Fibroblast of skin of scalp (primary cell): ENCODE results near the gene TMEM30A. TPM values are rescaled to one million over a fixed set of nuclear protein-coding genes. Genes with fewer than 3 reads are reported as not detected.

Experiments used
- DNase-seq: peaks from one replicate; pipeline ENCODE4 v3.0.0-alpha.2; 2013
- polyA plus RNA-seq, 2 experiments: library from polyadenylated mRNA; unstranded; fragments of 120-200 nt; gene quantifications; one replicate each; pipeline ENCODE4 v1.2.1, GENCODE V29; 2013; ENCODE audit not compliant: insufficient read length in 2 of 2

Gene TMEM30A
- polyA plus RNA-seq (2013, experiment 1 of 2; ENCODE audit: insufficient read length): 101 TPM
- polyA plus RNA-seq (2013, experiment 2 of 2; ENCODE audit: insufficient read length): 103 TPM

DNA sequence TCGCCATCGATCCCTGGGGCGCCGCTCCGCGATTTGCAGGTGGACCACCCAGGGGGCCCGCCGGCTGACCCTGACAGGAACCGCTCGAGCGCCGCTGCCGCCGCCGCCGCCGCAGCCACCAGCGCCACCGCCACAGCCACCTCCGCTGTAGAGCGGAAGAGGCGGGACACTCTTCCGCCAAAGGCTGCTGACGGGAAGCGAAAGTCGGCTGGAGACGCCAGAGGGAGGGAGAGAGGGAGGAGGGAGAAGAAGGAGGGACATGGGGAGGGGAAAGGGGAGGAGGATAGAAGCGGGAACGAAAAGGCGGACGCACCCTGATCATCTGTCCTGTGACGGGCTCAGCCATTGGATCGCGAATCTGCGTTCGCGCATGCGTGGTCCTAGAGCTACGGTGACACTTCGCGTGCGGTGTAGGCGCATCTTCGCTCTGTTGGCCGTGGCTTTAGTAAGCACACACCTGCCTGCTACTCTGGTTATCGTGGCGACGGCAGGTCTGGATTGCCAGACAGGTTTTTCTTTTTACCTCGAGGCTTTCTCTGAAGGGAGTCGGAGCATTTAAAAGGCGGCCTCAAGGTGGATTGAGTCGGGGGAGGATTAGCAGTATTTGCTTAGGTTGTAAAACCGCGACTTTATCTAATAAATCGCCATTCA lies at the start of gene TMEM30A:
TSS of gene TMEM30A (minus strand) at position 161 of the 651 bp plus-strand sequence. CDS start at position 7, 154 bp downstream.
- DNase-seq: peak; percentile 99

DNA sequence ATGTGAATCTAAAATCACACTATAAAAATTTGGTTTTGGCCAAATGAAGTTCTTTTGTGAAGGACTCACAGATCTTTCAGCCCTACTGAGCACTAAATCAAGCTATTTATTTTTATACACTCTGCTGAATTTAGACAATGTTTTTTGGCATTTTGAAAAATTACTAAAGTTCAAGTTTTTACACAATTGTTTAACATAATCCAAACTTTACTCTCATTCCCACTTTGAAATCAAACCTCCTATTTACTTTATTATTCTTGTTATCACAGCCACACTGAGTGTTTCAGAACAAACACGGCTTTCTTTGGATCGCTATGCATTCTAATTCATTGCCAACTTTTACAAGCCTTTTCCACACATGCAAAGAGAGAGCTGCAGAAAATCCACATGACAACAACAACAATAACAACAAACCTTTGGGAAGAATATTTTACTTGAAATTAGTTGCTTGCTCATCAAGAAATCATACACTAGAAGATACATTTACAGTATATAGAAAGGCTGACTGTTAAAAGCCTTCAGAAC lies 49.1 kb upstream of the TMEM30A start:
- DNase-seq: no peak

GRCh38 chr6:75331151-75331550 lies 46.6 kb upstream of the TMEM30A start:
- DNase-seq: peak; percentile 94

DNA sequence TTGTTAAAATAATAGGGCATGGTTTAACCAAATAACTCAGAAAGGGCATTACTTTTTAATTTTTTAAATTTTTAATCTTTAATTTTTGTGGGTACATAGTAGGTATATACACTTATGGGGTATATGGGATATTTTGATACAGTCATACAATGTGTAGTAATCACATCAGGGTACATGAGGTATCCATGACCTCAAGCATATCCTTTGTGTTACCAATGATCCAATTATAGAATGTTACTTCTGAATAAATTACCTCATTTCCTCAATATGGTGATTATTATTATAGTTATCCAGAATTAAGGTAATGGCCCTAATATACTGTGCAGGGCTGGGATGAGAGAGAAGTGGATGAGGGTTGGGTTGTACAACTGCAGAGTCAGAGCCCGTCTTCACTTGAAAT lies 45.1 kb upstream of the TMEM30A start:
- no peak for DNase-seq

DNA sequence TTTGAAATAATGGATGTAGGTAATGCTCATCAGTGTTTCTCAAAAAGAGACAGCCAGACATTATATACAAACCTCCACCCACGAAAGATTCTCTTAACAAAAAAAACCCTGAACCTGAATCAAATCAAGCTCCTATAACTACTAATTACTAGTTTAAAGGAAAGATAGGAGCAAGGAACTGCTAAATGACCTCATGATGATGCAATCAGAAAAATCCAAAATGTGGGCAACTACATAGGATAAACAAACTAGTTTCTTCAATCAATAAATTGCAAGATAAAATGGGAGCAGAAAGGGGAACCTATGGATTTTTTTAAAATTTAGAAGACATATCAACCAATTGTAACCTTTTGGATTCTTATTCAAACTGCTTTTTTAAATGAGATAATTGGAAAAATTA lies 43.2 kb upstream of the TMEM30A start:
- no peak for DNase-seq

- DNase-seq: no peak
These were observed 42.1 kb upstream of the TMEM30A start for GRCh38 chr6:75326557-75327258.

- DNase-seq: no peak
These were observed 34.3 kb upstream of the TMEM30A start for GRCh38 chr6:75318900-75319299.

DNA sequence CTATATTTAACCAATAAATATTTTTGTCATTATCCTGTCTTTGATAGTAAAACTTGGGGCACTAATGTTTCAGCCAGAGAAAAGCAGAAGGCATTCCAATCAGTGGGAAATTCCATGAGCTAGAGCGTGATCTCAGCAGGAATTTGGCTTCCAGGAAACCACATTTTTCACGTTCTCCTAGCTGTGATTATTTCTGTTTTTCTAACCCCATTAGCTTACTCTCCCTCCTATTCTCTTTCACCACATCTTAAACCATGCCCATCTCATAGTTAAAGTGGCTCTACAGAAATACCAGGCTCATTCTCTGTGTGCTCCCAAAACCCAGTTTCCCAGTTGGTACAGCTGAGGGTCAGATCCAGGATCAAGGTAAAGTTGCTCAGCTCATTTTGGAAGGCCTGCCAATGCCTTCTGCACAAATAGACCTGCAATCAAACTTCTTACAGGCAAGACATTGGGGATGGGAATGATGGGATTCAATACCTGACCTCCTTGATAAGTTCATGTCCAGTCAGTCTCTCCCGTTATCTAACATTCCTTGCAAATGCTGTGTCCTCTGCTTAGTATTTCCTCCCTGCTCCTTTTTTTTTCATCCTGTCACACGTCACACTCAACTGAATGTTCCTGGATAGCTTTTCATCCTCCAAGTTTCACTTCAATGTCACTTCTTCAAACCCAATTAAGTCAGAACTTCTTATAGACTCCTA lies 33.1 kb upstream of the TMEM30A start:
- DNase-seq: peak; percentile 90

DNA sequence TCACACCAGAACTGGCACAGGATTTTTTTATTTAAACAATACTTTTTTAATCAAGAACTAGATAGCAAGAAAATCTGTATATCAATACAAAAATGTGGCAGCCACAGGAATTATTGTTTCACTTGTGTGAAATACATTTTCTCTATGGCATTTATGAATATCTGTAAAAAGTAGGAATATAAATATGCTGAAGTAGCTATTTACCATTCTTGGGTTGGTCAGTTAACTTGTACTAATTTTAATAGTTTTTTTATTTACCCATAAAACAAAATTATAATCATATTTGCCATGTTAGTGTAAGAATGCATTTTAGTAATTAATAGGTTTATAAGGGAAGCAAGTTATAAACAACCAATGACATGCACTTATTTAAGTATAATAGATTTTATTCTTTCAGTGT lies 31.4 kb upstream of the TMEM30A start:
- no peak for DNase-seq

DNA sequence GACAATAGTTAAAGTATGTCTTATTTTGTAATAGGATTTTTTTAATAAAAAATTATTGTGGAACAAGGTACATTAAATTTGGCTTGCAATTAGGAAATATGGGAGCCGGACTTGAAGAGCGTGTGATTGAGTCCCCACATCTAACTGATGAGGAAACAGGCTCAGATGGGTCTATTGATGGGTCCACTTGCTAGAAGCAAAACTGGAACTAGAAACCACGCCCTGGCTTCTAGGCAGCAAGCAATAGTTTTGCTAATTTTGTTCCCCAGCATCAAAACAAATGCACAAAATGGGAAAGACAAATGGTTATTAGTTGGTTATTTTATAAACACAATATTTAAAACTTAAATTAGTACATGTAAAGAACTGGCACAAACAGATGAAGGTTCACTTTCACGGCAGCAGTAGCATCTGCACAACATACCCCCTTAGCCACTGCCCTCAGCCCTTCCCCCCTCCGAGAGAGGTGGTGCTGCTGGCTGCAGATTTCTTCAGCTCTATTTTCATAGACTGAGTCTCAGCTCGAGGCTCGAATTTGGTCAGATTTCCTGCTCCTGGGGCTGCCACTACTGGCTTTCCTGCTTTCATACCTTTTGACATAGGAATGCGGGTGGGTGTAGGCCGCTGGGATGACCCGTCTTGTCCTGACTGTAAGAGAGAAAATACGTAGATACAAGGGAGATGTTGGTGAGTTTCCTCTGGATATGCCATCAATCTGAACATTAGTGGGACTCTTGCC lies 23.8 kb upstream of the TMEM30A start:
- no peak for DNase-seq

GRCh38 chr6:75307364-75308004 lies 22.9 kb upstream of the TMEM30A start:
- no peak for DNase-seq

DNA sequence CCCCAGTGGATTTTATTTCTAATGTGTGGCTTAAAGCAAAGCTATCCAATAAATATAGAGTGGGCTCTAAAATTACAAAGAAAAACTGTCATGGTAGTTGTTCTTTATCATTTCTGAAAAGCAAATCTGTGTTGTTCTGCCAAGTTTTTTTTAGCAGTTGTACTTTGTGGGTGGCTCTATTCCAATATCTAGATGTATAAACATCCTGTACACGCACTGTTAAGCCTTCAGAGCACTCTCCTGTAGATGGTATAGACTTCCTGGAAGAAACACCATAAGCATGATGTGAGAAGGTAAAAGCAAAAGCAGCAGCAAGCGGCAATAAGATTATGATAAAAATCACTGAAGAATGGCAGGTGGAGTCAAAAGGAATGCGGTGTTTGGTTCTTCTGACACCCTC lies 21.5 kb upstream of the TMEM30A start:
- no peak for DNase-seq

GRCh38 chr6:75305573-75305972 lies 21.0 kb upstream of the TMEM30A start:
- DNase-seq: no peak

DNA sequence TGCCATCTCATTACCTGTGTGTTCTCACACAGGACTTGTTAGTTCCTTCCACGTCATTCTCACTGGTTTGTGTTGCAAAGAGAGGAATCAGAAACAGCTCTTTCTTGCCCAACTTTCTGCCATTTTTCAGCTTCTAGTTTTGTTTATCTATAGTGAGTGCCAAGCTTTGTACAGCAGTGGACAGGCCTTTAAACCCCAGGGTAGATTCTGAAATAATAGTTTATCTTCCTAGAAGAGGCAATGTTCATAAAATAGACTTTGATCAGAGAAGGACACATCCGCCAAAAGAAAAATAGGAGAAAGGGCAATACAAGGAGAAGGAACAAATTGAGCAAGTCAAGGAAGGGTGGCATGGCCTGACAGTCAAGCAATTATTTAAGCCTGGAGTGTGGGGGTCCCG lies 17.7 kb upstream of the TMEM30A start:
- DNase-seq: no peak

GRCh38 chr6:75301537-75301936 lies 16.9 kb upstream of the TMEM30A start:
- DNase-seq: no peak

DNA sequence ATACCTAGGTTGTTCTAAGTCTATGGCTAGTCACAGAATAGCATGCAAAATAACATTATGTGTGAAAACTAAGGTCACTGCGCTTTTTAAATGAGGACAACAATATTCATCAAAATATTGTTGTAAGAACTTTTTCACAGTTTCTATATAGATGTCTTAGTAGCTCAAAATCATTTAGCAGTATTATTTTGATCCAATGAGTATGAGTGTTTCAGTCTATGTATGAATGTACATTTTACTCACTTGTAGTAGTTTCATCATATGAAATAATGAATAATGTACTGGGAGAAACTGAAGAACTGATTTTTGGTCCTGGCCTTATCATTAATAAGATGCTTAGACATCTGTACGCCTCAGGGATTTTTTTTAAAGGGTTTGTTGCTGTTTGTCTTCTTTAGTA lies 16.5 kb upstream of the TMEM30A start:
- DNase-seq: no peak

- DNase-seq: no peak
These were observed 15.9 kb upstream of the TMEM30A start for GRCh38 chr6:75300531-75300855.

- peak; percentile 68 for DNase-seq
These were observed 15.4 kb upstream of the TMEM30A start for GRCh38 chr6:75299801-75300530.

DNA sequence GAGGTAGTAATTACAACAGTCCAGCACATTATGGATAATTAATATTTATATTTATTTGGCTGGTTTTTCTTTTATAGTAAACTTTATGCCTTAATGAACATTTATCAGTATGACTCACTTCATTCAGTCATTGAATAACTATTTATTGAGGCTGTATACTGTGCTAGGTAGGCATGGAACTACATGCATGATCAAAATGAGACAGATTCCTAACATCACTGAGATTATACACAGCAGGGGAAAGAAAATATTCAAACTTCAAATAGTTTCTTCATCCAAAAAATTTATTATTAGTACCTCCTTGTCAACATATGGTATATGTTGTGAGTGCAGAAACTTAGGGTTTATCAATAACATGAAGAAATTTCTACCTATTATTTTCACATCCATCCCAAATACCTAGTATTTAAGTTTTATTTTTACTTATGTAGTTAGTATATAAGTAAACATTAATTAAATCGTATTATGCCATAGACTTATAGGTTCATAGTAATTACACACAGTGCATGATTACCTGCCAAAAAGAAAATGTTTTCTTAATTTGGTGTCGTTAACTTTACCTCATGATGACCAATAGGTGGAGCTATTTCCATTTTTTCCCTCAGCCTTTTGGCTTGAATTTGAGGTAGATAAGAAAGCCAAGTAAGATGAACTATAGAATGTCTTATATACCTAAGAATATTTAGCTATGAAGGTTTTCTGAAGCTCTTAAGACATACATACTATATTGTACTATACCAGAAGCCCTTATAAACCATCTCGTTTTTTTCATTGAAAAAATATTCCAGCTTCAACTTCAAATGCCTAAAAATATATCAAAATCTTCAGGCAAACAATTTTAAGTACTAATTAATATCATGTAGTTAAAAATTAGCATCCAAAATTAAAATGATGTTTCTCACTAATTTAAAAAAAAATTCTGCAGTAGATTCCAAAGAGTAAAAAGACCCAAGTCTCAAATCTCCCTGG lies 12.5 kb upstream of the TMEM30A start:
- DNase-seq: peak; percentile 72

DNA sequence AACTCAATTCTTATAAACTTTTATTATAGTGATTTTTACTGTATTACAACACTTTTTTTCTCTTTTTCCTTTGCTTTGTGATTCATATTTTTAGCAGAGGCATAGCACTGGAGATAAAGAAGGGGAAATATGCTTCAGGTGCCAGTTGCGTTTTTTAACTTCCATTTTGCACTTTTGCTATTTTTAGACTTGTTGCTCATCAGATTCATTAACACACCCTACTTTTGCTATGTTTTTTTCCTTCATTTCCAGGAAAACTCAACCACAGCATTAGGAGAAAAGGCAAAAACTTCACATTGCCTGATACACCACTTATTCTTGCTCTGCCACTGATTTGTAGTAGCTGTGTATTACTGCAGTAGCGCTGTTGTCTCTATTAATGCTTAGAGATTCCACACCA lies 8.0 kb upstream of the TMEM30A start:
- DNase-seq: no peak
